Kidney (tissue), 14 donors: ENCODE data around the gene WNT7A. TPM values are rescaled to one million over a fixed set of nuclear protein-coding genes. Genes with fewer than 3 reads are reported as not detected.

Experiments used
- DNase-seq, 5 donors: peaks; one replicate each; pipeline ENCODE4 v3.0.0-alpha.2; 2013 to 2020
- FAIRE-seq: peaks from 2 replicates; lab custom pipeline; 2012; peaks lifted over from hg19 to GRCh38; lab: Jason Lieb, UNC
- H3K27ac ChIP-seq, 2 donors: one replicate each; pipeline ENCODE4 v1.7.0; 2013; ENCODE audit warnings: low read depth in 2 of 2, low read length in 2 of 2, inconsistent platforms in 1 of 2
- H3K27me3 ChIP-seq: one replicate; pipeline ENCODE4 v1.7.1; 2013; ENCODE audit warnings: low read length, inconsistent platforms; ENCODE audit not compliant: control insufficient read depth, insufficient read depth
- H3K36me3 ChIP-seq, 3 donors: one replicate each; pipeline versions ENCODE4 v1.7.0 to v1.7.1; 2013; ENCODE audit warnings: low read length in 3 of 3, control low read depth in 1 of 3, inconsistent platforms in 1 of 3; ENCODE audit not compliant: insufficient read depth in 3 of 3, control insufficient read depth in 2 of 3
- H3K4me1 ChIP-seq, 3 donors: one replicate each; pipeline versions ENCODE4 v1.7.0 to v1.7.1; 2013; ENCODE audit warnings: low read length in 3 of 3, inconsistent platforms in 1 of 3, low read depth in 1 of 3; ENCODE audit not compliant: control insufficient read depth in 2 of 3, insufficient read depth in 2 of 3
- H3K4me3 ChIP-seq, 3 donors: one replicate each; pipeline versions ENCODE4 v1.7.0 to v1.8.1; 2013; ENCODE audit warnings: low read length in 3 of 3, control low read depth in 1 of 3, inconsistent platforms in 1 of 3
- H3K9ac ChIP-seq, 3 donors: one replicate each; pipeline versions ENCODE4 v1.7.0 to v1.7.1; 2013; ENCODE audit warnings: low read length in 3 of 3, control low read depth in 1 of 3, inconsistent platforms in 1 of 3
- H3K9me3 ChIP-seq, 3 donors: one replicate each; pipeline versions ENCODE4 v1.7.0 to v1.7.1; 2013; ENCODE audit warnings: low read length in 3 of 3, control low read depth in 1 of 3, inconsistent platforms in 1 of 3; ENCODE audit not compliant: control insufficient read depth in 2 of 3, insufficient read depth in 1 of 3
- intact Hi-C: fragments of 100-400 bp; cut with DNase I; formaldehyde crosslinking; loops from one replicate; pipeline ENCODE4 v1.11.1; 2022
- polyA plus RNA-seq: library from polyadenylated mRNA; stranded (reverse); fragments of 350-450 nt; fragmentation: Illumina TruSeq; extraction: RNeasy Lipid Tissue Mini Kit (QIAGEN cat#74804); gene quantifications from one replicate; pipeline ENCODE4 v1.2.3, GENCODE V29; 2014; ENCODE audit warnings: low read depth, low replicate concordance; ENCODE audit not compliant: insufficient read depth
- total RNA-seq: library from RNA; stranded (reverse); fragmentation: NEBNext Ultra II Directional; extraction: Animal tissue kit (Norgen Biotek cat#: 25700); gene quantifications from one replicate; pipeline ENCODE4 v1.2.1, GENCODE V29; 2021
- TF ChIP-seq, protein P1 (sequence below): IDR thresholded peaks from 3 replicates; pipeline ENCODE4 v1.5.1; 2012; ENCODE audit warnings: mild to moderate bottlenecking, moderate library complexity, borderline replicate concordance; ENCODE audit not compliant: insufficient read depth; ENCODE audit errors: extremely low read depth
- donor health status: control.
- donor health status: control.
- donor health status: control.
- donor health status: control.
- donor health status: control.
- donor health status: DM: yes; HTN: yes; CAD: no.
- donor health status: Normal renal cell carcinoma (clear cell type).

WNT7A gene
- total and polyA plus RNA-seq, 2 donors from 2014 or later: 0.13 to 3.3 TPM

DNA sequence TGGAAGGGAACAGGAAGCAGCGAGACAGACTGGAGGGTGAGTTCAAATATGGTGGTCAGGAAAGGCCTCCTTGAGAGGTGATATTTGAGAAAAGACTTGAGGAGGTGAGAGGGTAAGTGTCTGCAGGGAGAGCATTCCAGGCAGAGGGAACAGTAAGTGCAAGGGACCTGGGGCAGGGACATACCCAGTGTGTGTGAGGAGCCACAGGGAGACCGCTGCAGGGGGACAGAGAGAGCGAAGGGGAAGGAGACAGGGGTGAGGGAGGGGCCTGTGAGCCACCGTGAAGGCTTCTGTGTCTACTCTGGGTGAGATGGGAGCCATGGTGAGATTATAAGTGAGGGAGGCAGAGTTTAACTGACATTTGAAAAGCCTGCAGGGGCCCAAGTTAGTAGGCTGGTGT is 38.0 kb downstream of the WNT7A start:
- Histone ChIP-seq H3K27me3 (no peaks in the 10 kb centered on the region), H3K4me1 (no peaks in the 10 kb centered on the region), H3K9ac (no peak overlapping the region), H3K4me3 (no peak overlapping the region), H3K9me3 (no peaks in the 10 kb centered on the region), H3K36me3 (no peaks in the 10 kb centered on the region), H3K27ac (no peak overlapping the region)
- DNase-seq (no peak), FAIRE-seq (no peak)
- intact Hi-C loops: no loop called here
- TF ChIP-seq, protein P1, sequence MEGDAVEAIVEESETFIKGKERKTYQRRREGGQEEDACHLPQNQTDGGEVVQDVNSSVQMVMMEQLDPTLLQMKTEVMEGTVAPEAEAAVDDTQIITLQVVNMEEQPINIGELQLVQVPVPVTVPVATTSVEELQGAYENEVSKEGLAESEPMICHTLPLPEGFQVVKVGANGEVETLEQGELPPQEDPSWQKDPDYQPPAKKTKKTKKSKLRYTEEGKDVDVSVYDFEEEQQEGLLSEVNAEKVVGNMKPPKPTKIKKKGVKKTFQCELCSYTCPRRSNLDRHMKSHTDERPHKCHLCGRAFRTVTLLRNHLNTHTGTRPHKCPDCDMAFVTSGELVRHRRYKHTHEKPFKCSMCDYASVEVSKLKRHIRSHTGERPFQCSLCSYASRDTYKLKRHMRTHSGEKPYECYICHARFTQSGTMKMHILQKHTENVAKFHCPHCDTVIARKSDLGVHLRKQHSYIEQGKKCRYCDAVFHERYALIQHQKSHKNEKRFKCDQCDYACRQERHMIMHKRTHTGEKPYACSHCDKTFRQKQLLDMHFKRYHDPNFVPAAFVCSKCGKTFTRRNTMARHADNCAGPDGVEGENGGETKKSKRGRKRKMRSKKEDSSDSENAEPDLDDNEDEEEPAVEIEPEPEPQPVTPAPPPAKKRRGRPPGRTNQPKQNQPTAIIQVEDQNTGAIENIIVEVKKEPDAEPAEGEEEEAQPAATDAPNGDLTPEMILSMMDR: no peak

DNA sequence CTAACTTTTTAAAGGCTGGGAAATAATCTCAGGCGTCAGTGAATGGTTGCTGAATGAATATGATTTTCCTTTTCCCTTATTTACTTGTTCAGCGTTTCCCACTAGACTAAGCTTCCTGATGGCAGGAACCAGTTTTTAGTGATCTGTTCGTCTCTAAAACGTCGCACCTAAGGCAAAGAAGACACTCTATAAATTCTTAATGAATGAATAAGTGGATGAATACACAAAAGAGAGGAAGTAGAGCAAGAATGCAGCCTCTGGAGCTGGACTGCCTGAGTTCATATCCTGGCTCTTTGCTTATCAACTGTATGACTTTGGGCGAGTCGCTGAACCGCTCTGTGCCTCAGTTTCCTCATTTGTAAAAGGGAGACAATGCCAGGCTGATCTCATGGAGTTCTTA is 38.7 kb downstream of the WNT7A start:
- H3K36me3 ChIP-seq: no peaks in the 10 kb centered on the region
- no peaks in the 10 kb centered on the region for H3K27me3 ChIP-seq
- H3K4me3 ChIP-seq: no peak overlapping the region
- intact Hi-C loops: no loop called here
- no peak for DNase-seq
- TF ChIP-seq, protein P1: no peak
- H3K27ac ChIP-seq: no peak overlapping the region
- no peak for FAIRE-seq
- H3K9me3 ChIP-seq: no peaks in the 10 kb centered on the region
- no peaks in the 10 kb centered on the region for H3K4me1 ChIP-seq
- H3K9ac ChIP-seq: no peak overlapping the region

DNA sequence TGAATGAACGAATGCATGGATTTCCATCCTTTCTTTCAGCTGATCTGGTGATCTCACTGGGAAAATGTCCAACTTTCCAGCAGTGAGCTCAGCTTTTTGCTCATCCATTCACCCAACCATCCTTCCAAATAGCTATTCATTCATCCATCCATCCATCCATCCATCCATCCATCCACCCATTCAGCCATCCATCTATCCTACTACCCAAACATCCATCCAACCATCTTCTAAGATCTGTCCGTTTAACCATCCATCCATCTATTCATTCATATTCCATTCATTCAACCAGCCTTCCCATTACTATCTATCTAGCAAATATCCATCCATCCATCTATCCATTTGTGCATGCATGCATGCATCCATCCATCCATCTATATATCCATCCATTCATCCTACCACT is 39.4 kb downstream of the WNT7A start:
- H3K4me3 ChIP-seq: no peak overlapping the region
- no peaks in the 10 kb centered on the region for H3K9me3 ChIP-seq
- H3K9ac ChIP-seq: no peak overlapping the region
- DNase-seq (no peak), FAIRE-seq (no peak)
- no peaks in the 10 kb centered on the region for H3K4me1 ChIP-seq
- no peaks in the 10 kb centered on the region for H3K36me3 ChIP-seq
- TF ChIP-seq, protein P1: no peak
- H3K27me3 ChIP-seq: no peaks in the 10 kb centered on the region
- no peak overlapping the region for H3K27ac ChIP-seq
- intact Hi-C loops: no loop called here

DNA sequence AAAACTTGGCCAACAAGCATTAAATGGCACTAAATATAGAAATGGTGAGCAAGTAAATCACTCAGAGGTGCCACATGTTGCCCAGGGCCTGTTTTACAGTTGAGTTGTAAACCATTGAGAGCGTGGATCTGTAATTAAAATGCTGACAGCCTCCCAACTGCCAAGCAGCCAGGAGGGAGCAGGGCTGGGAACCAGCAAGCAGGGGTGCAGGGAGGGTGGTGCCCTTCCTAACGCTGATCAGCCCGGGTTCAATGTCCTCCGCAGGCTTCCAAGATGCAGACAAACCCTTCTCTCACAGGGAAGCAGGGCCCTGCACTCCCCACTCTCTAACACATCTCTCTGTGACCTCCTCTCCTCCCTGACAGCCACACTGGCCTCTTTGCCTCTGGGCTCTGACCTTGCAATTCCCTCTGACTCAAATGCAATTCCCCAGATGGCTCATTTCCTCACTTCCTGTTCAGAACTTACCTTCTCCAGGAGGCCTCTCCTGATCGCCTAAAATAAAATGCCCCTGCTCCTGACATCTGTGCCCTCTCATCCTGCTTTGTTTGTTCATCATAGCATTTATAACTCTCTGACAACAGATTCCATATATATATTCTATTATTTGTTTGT is 40.0 kb downstream of the WNT7A start:
- H3K4me1 ChIP-seq: no peaks in the 10 kb centered on the region
- no peak overlapping the region for H3K4me3 ChIP-seq
- H3K27me3 ChIP-seq: no peaks in the 10 kb centered on the region
- H3K9me3 ChIP-seq: no peaks in the 10 kb centered on the region
- H3K27ac ChIP-seq: no peak overlapping the region
- DNase-seq: no peak
- no peak for FAIRE-seq
- intact Hi-C loops: no loop called here
- no peaks in the 10 kb centered on the region for H3K36me3 ChIP-seq
- TF ChIP-seq, protein P1: no peak
- no peak overlapping the region for H3K9ac ChIP-seq
